ENCODE results near the gene ANKS3.

DNA sequence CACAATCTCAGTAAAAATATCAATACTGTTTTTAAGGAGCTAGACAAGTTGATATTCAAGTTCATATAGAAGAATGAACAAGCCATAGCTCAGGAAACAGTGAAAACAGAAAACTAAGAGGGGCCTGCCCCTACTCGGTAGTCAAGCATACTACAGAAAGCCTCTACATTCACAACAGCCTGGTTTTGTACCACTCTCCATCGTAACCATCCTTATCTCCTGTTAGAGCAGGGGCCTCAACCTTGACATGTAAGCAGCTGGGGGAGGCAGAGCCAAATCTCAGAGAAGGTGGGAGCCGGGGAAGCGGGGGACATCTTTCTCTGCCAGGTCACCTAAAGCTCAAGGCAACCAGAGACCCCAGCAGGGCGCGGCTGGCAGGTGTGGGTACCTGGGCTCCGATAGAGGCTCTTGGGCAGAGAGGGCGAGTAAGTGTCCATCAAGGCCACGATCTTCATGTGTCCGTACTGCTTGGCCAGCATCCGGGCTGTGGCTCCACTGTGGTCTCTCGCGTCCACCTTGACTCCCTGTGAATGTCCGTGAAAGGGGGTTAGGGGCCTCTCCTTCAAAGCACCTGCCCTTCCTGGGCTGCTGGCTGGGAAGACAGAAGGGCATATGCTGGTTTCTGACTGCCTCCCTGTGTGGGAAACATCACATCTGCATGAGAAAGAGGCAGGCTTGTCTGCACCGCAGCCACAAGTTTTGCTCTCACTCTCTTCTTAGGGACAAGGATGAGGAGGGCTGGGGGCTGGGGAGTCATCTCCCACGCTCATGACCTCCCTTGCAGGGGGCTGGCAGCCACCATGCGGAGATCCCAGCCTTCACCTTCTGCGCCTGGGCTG is 20.2 kb downstream of the ANKS3 start:
- TF ChIP-seq, protein P1, sequence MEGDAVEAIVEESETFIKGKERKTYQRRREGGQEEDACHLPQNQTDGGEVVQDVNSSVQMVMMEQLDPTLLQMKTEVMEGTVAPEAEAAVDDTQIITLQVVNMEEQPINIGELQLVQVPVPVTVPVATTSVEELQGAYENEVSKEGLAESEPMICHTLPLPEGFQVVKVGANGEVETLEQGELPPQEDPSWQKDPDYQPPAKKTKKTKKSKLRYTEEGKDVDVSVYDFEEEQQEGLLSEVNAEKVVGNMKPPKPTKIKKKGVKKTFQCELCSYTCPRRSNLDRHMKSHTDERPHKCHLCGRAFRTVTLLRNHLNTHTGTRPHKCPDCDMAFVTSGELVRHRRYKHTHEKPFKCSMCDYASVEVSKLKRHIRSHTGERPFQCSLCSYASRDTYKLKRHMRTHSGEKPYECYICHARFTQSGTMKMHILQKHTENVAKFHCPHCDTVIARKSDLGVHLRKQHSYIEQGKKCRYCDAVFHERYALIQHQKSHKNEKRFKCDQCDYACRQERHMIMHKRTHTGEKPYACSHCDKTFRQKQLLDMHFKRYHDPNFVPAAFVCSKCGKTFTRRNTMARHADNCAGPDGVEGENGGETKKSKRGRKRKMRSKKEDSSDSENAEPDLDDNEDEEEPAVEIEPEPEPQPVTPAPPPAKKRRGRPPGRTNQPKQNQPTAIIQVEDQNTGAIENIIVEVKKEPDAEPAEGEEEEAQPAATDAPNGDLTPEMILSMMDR (IDR thresholded peaks at IDR 0.05 in 4 of 5, conservative IDR thresholded peaks at IDR 0.05 in 1 of 5): no peak
- TF ChIP-seq POLR2A (IDR thresholded peaks at IDR 0.05): no peak

Data from gastrocnemius medialis (tissue), 4 donors.